ENCODE results near the gene TUBA3D. TPM values are rescaled to one million over a fixed set of nuclear protein-coding genes. Genes with fewer than 3 reads are reported as not detected.

The TUBA3D gene
- total and polyA plus RNA-seq, 9 of the 15 experiments (the other 6 are each of a cell fraction or from before 2014, with no cell fraction given): not detected

DNA sequence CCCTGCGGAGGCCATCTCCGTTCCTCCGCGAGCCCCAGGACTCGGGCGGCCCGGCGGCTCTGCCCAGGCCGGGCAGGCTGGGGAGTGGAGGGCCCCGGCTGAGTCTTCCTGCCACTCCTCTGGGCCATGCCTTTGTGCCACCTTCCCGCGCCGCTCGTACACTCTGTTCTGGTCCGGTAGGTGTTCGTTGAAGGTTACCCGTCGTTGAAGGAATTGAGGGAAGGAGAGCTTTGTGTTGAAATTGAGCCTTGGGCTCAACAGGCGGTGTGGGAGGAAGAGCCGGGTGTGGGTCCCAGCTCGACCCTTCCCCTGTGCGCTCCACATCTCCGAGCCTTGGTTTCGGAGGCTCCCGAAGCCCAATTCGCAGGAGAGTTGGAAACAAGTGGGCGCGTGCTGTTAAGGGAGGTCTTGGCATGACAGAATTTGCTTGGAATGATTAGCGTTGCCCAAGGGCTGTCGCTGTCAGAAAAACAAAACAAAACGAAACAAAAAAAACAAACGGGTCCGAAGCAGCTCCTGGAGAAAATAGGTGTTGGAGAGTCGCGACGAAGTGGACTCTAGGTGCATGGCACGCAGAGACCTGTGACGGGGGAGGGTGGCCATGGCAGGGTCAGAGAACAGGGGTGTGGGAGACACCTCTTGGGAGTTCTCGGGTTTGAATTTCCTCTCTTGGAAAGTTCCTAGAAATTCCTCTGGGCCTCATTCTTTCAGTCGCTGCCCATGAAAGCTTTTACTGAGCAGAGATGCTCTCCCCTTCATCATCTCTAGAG, 17.5 kb downstream of the TUBA3D start:
- BruUV-seq (replicated peaks): TSS peak; percentile 68
- Histone ChIP-seq H3K27ac (ENCODE audit: extremely low read depth, low read depth, low read length) (peak overlapping the region; percentile 98), H3K36me3 (ENCODE audit: control insufficient read depth, insufficient read depth, low read length) (peaks cover 38% of the 10 kb centered on the region; the same call in 1 of the 3 replicates), H3K9ac (ENCODE audit: insufficient read depth in 1 of 2, low read depth in 2 of 2, low read length in 2 of 2) (peak overlapping the region; percentile 96 to 99), H3K4me3 (peak overlapping the region; percentile 99), H3K9me1 (ENCODE audit: control insufficient read depth, insufficient read depth, low read length) (no peaks in the 10 kb centered on the region), H3K9me3 (replicated peaks; ENCODE audit: control insufficient read depth, insufficient read depth, low read depth, low read length) (no peaks in the 10 kb centered on the region), H3K4me2 (ENCODE audit: insufficient read depth, low read length) (peak overlapping the region; percentile 94), H3K4me1 (replicated peaks in 1 of 2; ENCODE audit: control insufficient read depth in 2 of 2, insufficient read depth in 2 of 2, low read length in 2 of 2) (peaks cover 6 to 39% of the 10 kb centered on the region in 2 experiments; a peak in 4 of 5 replicates), H4K20me1 (replicated peaks; ENCODE audit: control insufficient read depth, insufficient read depth, low read length) (peaks cover 4% of the 10 kb centered on the region; the same call in 1 of the 2 replicates), H3K27me3 (ENCODE audit: control insufficient read depth in 2 of 2, insufficient read depth in 2 of 2, low read length in 2 of 2) (no peaks in the 10 kb centered on the region), H2AFZ (ENCODE audit: low read depth, low read length) (peak overlapping the region; percentile 99), H3K79me2 (ENCODE audit: control insufficient read depth, insufficient read depth, low read length) (peaks cover 90% of the 10 kb centered on the region)
- no peak for FAIRE-seq
- peak in 1 of 4 experiments; percentile 17 for DNase-seq (ENCODE audit: extremely low read depth in 1 of 4, low spot score in 3 of 4)
- intact Hi-C loops (cut with micrococcal nuclease) (loop anchor here (5.0 kb wide), 1 partner anchor 179 kb away; no protein-coding TSS in a partner anchor), in situ Hi-C loops (cut with MboI) (no loop called here)
- CTCF ChIA-PET (ENCODE audit: low intra/inter-chr PET ratio): interaction anchor here (1.2 to 1.3 kb wide), 2 partner anchors 81 to 179 kb away, joined by 3 to 6 read pairs; no protein-coding TSS in a partner anchor
- WGBS (ENCODE audit: insufficient coverage, low coverage, missing lambda C conversion rate): 0% methylated on average over 28 of the region's 40 CpGs
- POLR2A ChIA-PET: interaction anchor here (0.9 to 2.6 kb wide), 7 partner anchors 9 to 179 kb away, joined by 3 to 9 read pairs (median 4); no protein-coding TSS in a partner anchor
- ATAC-seq: peak; percentile 20
- TF ChIP-seq, protein P1, sequence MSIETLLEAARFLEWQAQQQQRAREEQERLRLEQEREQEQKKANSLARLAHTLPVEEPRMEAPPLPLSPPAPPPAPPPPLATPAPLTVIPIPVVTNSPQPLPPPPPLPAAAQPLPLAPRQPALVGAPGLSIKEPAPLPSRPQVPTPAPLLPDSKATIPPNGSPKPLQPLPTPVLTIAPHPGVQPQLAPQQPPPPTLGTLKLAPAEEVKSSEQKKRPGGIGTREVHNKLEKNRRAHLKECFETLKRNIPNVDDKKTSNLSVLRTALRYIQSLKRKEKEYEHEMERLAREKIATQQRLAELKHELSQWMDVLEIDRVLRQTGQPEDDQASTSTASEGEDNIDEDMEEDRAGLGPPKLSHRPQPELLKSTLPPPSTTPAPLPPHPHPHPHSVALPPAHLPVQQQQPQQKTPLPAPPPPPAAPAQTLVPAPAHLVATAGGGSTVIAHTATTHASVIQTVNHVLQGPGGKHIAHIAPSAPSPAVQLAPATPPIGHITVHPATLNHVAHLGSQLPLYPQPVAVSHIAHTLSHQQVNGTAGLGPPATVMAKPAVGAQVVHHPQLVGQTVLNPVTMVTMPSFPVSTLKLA (conservative IDR thresholded peaks at IDR 0.05): peak in 1 of 2 experiments; percentile 6; a peak in 1 of 4 replicates
- no peak for TF ChIP-seq JUN (IDR thresholded peaks at IDR 0.05; ENCODE audit: borderline replicate concordance, low read depth, low read length)
- 0 out of 2 replicates have a peak, but pooled peaks have one; percentile 6 for TF ChIP-seq JUN (CRISPR knock-in tag; IDR thresholded peaks at IDR 0.05; ENCODE audit: borderline replicate concordance)
- no peak for TF ChIP-seq PCBP2 (IDR thresholded peaks at IDR 0.05; ENCODE audit: low read depth, low read length, poor library complexity, severe bottlenecking)
- TF ChIP-seq, protein P2, sequence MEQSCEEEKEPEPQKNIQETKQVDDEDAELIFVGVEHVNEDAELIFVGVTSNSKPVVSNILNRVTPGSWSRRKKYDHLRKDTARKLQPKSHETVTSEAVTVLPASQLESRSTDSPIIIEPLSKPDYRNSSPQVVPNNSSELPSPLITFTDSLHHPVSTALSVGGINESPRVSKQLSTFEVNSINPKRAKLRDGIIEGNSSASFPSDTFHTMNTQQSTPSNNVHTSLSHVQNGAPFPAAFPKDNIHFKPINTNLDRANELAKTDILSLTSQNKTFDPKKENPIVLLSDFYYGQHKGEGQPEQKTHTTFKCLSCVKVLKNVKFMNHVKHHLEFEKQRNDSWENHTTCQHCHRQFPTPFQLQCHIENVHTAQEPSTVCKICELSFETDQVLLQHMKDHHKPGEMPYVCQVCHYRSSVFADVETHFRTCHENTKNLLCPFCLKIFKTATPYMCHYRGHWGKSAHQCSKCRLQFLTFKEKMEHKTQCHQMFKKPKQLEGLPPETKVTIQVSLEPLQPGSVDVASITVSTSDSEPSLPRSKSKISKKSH (CRISPR knock-in tag; IDR thresholded peaks at IDR 0.05): no peak
- TF ChIP-seq ZFP1 (CRISPR knock-in tag; IDR thresholded peaks at IDR 0.05): no peak
- TF ChIP-seq MTF1 (CRISPR knock-in tag; IDR thresholded peaks at IDR 0.05; ENCODE audit: borderline replicate concordance): no peak
- TF ChIP-seq, protein P3, sequence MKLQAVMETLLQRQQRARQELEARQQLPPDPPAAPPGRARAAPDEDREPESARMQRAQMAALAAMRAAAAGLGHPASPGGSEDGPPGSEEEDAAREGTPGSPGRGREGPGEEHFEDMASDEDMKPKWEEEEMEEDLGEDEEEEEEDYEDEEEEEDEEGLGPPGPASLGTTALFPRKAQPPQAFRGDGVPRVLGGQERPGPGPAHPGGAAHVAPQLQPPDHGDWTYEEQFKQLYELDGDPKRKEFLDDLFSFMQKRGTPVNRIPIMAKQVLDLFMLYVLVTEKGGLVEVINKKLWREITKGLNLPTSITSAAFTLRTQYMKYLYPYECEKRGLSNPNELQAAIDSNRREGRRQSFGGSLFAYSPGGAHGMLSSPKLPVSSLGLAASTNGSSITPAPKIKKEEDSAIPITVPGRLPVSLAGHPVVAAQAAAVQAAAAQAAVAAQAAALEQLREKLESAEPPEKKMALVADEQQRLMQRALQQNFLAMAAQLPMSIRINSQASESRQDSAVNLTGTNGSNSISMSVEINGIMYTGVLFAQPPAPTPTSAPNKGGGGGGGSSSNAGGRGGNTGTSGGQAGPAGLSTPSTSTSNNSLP (IDR thresholded peaks at IDR 0.05; ENCODE audit: borderline replicate concordance, low read depth, low read length): no peak
- no peak for TF ChIP-seq CBX2 (IDR thresholded peaks at IDR 0.05; ENCODE audit: insufficient read depth, low read length, poor library complexity, severe bottlenecking)
- no peak for TF ChIP-seq NR3C1 (CRISPR knock-in tag; IDR thresholded peaks at IDR 0.05)
- TF ChIP-seq ZNF232 (CRISPR knock-in tag; IDR thresholded peaks at IDR 0.05): 0 out of 2 replicates have a peak, but pooled peaks have one; percentile 72
- TF ChIP-seq E2F3 (CRISPR knock-in tag; IDR thresholded peaks at IDR 0.05): no peak
- no peak for TF ChIP-seq NONO (IDR thresholded peaks at IDR 0.05; ENCODE audit: low read depth in 2 of 2, low read length in 1 of 2)
- TF ChIP-seq, protein P4, sequence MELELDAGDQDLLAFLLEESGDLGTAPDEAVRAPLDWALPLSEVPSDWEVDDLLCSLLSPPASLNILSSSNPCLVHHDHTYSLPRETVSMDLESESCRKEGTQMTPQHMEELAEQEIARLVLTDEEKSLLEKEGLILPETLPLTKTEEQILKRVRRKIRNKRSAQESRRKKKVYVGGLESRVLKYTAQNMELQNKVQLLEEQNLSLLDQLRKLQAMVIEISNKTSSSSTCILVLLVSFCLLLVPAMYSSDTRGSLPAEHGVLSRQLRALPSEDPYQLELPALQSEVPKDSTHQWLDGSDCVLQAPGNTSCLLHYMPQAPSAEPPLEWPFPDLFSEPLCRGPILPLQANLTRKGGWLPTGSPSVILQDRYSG (tag; conservative IDR thresholded peaks at IDR 0.05; ENCODE audit: low read depth): no peak

All from K562 (cell line).